ENCODE results near the gene ZNF672.

DNA sequence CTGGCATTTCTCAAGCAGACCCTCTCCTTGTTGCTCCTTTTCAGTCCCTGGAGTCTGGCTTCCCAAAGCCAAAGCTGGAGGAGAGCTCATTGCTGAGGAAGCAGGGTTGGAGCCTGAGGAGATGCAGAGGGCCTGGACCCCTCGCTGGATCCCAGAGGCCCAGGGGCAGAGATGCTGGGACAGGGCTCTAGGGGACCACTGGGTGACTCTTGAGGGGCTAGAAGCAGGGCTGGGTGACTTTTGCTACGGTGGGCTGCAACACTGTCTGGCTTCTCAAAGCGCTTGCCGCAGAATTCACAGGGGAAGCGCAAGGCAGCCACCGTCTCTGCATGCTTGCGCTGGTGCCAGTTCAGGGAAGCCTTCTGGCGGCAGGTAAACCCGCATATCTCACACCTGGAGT lies 12.1 kb downstream of the ZNF672 start:
- TF ChIP-seq, protein P1, sequence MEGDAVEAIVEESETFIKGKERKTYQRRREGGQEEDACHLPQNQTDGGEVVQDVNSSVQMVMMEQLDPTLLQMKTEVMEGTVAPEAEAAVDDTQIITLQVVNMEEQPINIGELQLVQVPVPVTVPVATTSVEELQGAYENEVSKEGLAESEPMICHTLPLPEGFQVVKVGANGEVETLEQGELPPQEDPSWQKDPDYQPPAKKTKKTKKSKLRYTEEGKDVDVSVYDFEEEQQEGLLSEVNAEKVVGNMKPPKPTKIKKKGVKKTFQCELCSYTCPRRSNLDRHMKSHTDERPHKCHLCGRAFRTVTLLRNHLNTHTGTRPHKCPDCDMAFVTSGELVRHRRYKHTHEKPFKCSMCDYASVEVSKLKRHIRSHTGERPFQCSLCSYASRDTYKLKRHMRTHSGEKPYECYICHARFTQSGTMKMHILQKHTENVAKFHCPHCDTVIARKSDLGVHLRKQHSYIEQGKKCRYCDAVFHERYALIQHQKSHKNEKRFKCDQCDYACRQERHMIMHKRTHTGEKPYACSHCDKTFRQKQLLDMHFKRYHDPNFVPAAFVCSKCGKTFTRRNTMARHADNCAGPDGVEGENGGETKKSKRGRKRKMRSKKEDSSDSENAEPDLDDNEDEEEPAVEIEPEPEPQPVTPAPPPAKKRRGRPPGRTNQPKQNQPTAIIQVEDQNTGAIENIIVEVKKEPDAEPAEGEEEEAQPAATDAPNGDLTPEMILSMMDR (IDR thresholded peaks at IDR 0.05; ENCODE audit: insufficient read depth, low read depth, low read length): no peak
- TF ChIP-seq EZH2 (IDR thresholded peaks at IDR 0.05; ENCODE audit: insufficient read depth, low read length): no peak

Measured in astrocyte (in vitro differentiated cells and primary cell).